ENCODE data around the gene DHRS1. TPM values are rescaled to one million over a fixed set of nuclear protein-coding genes. Genes with fewer than 3 reads are reported as not detected.

Gene DHRS1
- total and polyA plus RNA-seq, 2 experiments from 2014 or later, result 15.0 to 15.4 TPM

DNA sequence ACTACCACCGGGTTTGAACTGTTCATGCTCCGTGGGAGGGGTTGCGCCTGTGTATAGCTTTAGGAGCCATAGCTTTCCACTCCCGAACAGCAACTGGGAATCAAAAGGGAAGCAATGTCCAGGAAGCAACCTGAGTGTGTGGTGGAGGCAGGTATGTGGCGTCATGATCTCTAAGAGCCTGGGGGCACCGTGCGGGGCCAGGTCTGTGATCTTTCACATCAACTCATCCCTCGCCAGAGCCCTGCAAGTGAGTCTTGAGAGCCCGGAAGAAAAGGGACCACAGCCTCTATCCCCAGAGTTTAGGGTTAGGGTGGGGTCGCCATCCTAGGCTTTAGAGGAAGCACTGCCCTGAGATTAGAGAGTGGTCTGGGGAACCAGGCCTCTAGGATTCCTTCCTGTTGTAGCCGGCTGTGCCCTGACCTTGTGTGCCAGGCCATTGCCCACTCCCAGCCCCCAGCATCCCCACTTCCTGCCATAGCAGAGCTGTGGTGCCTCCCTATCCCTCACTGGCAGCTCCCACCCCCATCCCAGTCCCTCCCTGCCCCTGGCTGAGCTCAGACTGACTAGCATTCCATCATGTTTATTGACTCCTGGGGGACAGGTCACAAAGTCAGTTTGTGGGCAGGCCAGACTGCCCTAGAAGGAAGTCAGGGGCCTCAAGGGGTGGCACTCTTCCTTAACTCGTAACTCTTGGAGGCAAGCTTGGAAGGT, 36.0 kb upstream of the DHRS1 start:
- peak overlapping the region; percentile 80 for H3K4me3 ChIP-seq
- H3K27ac Mint-ChIP-seq, result no peak overlapping the region
- peaks cover 4% of the 10 kb centered on the region for H4K20me1 ChIP-seq (replicated peaks; ENCODE audit: insufficient read depth)
- no peak overlapping the region for H3K27ac ChIP-seq (ENCODE audit: low read depth)
- H3K4me1 ChIP-seq (ENCODE audit: insufficient read depth), result peaks cover 26% of the 10 kb centered on the region; the same call in 1 of the 2 replicates
- no peaks in the 10 kb centered on the region for H3K9me2 ChIP-seq (ENCODE audit: insufficient read depth)
- DNase-seq (ENCODE audit: low spot score) (peak; percentile 30), ATAC-seq (no peak)
- peaks cover 94% of the 10 kb centered on the region for H3K27me3 Mint-ChIP-seq (ENCODE audit: insufficient read depth, low read depth, poor library complexity)
- peak overlapping the region; percentile 100 for H2AFZ ChIP-seq
- H3K4me3 Mint-ChIP-seq, result peak overlapping the region; percentile 83
- H3K36me3 ChIP-seq (ENCODE audit: insufficient read depth), result no peaks in the 10 kb centered on the region
- TF ChIP-seq STAT1 (IDR thresholded peaks at IDR 0.05; ENCODE audit: unreplicated experiment), result no peak
- no peak for TF ChIP-seq POLR2AphosphoS5 (IDR thresholded peaks at IDR 0.05; ENCODE audit: low read depth)
- no peak for TF ChIP-seq ZNF331 (CRISPR knock-in tag; IDR thresholded peaks at IDR 0.05; ENCODE audit: low read depth)
- TF ChIP-seq EZH2phosphoT487 (IDR thresholded peaks at IDR 0.05; ENCODE audit: unreplicated experiment), result no peak
- TF ChIP-seq, protein P1, sequence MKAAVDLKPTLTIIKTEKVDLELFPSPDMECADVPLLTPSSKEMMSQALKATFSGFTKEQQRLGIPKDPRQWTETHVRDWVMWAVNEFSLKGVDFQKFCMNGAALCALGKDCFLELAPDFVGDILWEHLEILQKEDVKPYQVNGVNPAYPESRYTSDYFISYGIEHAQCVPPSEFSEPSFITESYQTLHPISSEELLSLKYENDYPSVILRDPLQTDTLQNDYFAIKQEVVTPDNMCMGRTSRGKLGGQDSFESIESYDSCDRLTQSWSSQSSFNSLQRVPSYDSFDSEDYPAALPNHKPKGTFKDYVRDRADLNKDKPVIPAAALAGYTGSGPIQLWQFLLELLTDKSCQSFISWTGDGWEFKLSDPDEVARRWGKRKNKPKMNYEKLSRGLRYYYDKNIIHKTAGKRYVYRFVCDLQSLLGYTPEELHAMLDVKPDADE (IDR thresholded peaks at IDR 0.05), result no peak
- TF ChIP-seq JUNB (IDR thresholded peaks at IDR 0.05; ENCODE audit: unreplicated experiment), result no peak
- TF ChIP-seq CREB1 (CRISPR knock-in tag; IDR thresholded peaks at IDR 0.05; ENCODE audit: low read depth), result no peak
- TF ChIP-seq, protein P2, sequence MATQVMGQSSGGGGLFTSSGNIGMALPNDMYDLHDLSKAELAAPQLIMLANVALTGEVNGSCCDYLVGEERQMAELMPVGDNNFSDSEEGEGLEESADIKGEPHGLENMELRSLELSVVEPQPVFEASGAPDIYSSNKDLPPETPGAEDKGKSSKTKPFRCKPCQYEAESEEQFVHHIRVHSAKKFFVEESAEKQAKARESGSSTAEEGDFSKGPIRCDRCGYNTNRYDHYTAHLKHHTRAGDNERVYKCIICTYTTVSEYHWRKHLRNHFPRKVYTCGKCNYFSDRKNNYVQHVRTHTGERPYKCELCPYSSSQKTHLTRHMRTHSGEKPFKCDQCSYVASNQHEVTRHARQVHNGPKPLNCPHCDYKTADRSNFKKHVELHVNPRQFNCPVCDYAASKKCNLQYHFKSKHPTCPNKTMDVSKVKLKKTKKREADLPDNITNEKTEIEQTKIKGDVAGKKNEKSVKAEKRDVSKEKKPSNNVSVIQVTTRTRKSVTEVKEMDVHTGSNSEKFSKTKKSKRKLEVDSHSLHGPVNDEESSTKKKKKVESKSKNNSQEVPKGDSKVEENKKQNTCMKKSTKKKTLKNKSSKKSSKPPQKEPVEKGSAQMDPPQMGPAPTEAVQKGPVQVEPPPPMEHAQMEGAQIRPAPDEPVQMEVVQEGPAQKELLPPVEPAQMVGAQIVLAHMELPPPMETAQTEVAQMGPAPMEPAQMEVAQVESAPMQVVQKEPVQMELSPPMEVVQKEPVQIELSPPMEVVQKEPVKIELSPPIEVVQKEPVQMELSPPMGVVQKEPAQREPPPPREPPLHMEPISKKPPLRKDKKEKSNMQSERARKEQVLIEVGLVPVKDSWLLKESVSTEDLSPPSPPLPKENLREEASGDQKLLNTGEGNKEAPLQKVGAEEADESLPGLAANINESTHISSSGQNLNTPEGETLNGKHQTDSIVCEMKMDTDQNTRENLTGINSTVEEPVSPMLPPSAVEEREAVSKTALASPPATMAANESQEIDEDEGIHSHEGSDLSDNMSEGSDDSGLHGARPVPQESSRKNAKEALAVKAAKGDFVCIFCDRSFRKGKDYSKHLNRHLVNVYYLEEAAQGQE (IDR thresholded peaks at IDR 0.05; ENCODE audit: unreplicated experiment), result no peak
- no peak for TF ChIP-seq ZNF462 (CRISPR knock-in tag; IDR thresholded peaks at IDR 0.05)
- TF ChIP-seq CTCF (conservative IDR thresholded peaks at IDR 0.05; ENCODE audit: low read depth in 2 of 2), result no peak
- TF ChIP-seq EZH2 (IDR thresholded peaks at IDR 0.05; ENCODE audit: low read depth, unreplicated experiment), result no peak
- no peak for TF ChIP-seq NANOG (IDR thresholded peaks at IDR 0.05; ENCODE audit: borderline replicate concordance)
- TF ChIP-seq ZNF114 (CRISPR knock-in tag; IDR thresholded peaks at IDR 0.05), result no peak
- no peaks in the 10 kb centered on the region for H3K36me3 Mint-ChIP-seq (ENCODE audit: low read depth)
- H3K9me3 Mint-ChIP-seq, result no peaks in the 10 kb centered on the region
- H3K79me2 ChIP-seq (replicated peaks; ENCODE audit: insufficient read depth), result no peaks in the 10 kb centered on the region
- peak overlapping the region; percentile 92 for H3K4me2 ChIP-seq
- peaks cover 23% of the 10 kb centered on the region for H3K4me1 Mint-ChIP-seq
- H3F3A ChIP-seq (replicated peaks; ENCODE audit: low read depth), result 0 out of 2 replicates have a peak, but pooled peaks cover 8% of the 10 kb centered on the region
- peaks cover 100% of the 10 kb centered on the region for H3K27me3 ChIP-seq (ENCODE audit: insufficient read depth)

Data from GM23338 (cell line).